K562 (cell line): ENCODE results near the gene ZNF408. TPM values are rescaled to one million over a fixed set of nuclear protein-coding genes. Genes with fewer than 3 reads are reported as not detected.
A peak's percentile ranks its signal among the peaks of the same experiment; 100 is the strongest.

Experiments
- ARID1B ChIP-seq: fragments of 450-650 bp; IDR thresholded peaks from 2 replicates; pipeline ENCODE4 v1.6.1; 2016; ENCODE audit warnings: antibody characterized with exemption, mild to moderate bottlenecking, inconsistent platforms
- BRF2 ChIP-seq: IDR thresholded peaks from 3 replicates; pipeline ENCODE4 v1.6.1; 2011; ENCODE audit warnings: borderline replicate concordance, mild to moderate bottlenecking; ENCODE audit not compliant: insufficient read length, insufficient read depth
- CREB5 ChIP-seq: fragments of 250-450 bp; sonication (Bioruptor Pico); IDR thresholded peaks from 2 replicates; pipeline ENCODE4 v1.5.0; 2020; ENCODE audit warnings: mild to moderate bottlenecking
- DEAF1 ChIP-seq: fragments of 450-650 bp; formaldehyde crosslinking; IDR thresholded peaks from 2 replicates; pipeline ENCODE4 v1.4.0; 2020; ENCODE audit warnings: mild to moderate bottlenecking, moderate library complexity
- EWSR1 ChIP-seq: fragments of 450-650 bp; IDR thresholded peaks from 2 replicates; pipeline ENCODE4 v1.6.1; 2018; ENCODE audit warnings: borderline replicate concordance, mild to moderate bottlenecking, low read depth, moderate library complexity; ENCODE audit not compliant: partially characterized antibody
- ID3 ChIP-seq, 2 experiments: fragments of 250-450 bp in 1 of 2; fragments of 450-650 bp in 1 of 2; sonication (Bioruptor Pico) in 1 of 2; IDR thresholded peaks; 2 replicates each; pipeline versions ENCODE4 v1.6.1 to v1.8.0; 2016 to 2021; ENCODE audit warnings: mild to moderate bottlenecking in 2 of 2, moderate library complexity in 2 of 2, missing compliant biosample characterization in 1 of 2, missing genetic modification characterization in 1 of 2
- MEF2D ChIP-seq: conservative IDR thresholded peaks from 2 replicates; pipeline ENCODE4 v1.6.1; 2016; ENCODE audit warnings: low read depth, missing genetic modification characterization, missing compliant biosample characterization
- POU5F1 ChIP-seq: fragments of 150-350 bp; IDR thresholded peaks from 2 replicates; pipeline ENCODE4 v1.6.1; 2014; ENCODE audit warnings: borderline replicate concordance, low read length, low read depth, mild to moderate bottlenecking; ENCODE audit not compliant: partially characterized antibody
- PPARD ChIP-seq: fragments of 250-450 bp; sonication (Bioruptor Pico); IDR thresholded peaks from 2 replicates; pipeline ENCODE4 v1.8.0; 2022; ENCODE audit warnings: inconsistent platforms, mild to moderate bottlenecking, moderate library complexity
- SUPT5H ChIP-seq: fragments of 450-650 bp; IDR thresholded peaks from 2 replicates; pipeline ENCODE4 v1.6.1; 2016
- TBL1XR1 ChIP-seq, 2 experiments: IDR thresholded peaks; 2 replicates each; pipeline ENCODE4 v1.6.1; 2012; ENCODE audit warnings: improper control_type of control experiment in 2 of 2, low read length in 2 of 2, mild to moderate bottlenecking in 1 of 2
- TRIM25 ChIP-seq: fragments of 450-650 bp; IDR thresholded peaks from 2 replicates; pipeline ENCODE4 v1.7.0; 2016; ENCODE audit warnings: borderline replicate concordance
- VEZF1 ChIP-seq: fragments of 200-800 bp; sonication (Bioruptor generic); IDR thresholded peaks from 2 replicates; pipeline ENCODE4 v1.6.1; 2017; ENCODE audit warnings: missing genetic modification characterization, missing compliant biosample characterization
- ZBTB17 ChIP-seq: fragments of 450-650 bp; formaldehyde crosslinking; IDR thresholded peaks from 2 replicates; pipeline ENCODE4 v1.4.0; 2020; ENCODE audit warnings: mild to moderate bottlenecking
- ZFP30 ChIP-seq: fragments of 250-450 bp; sonication (Bioruptor Pico); IDR thresholded peaks from 2 replicates; pipeline ENCODE4 v1.8.0; 2022; ENCODE audit warnings: moderate library complexity, mild to moderate bottlenecking, inconsistent platforms, borderline replicate concordance
- ZNF644 ChIP-seq: fragments of 200-800 bp; sonication (Bioruptor generic); IDR thresholded peaks from 2 replicates; pipeline ENCODE4 v1.6.1; 2016; ENCODE audit warnings: low read depth, missing genetic modification characterization, missing compliant biosample characterization
- polyA plus RNA-seq, 8 experiments: library from polyadenylated mRNA; depleted of rRNA in 4 of 8; stranded (reverse) in 5 of 8; unstranded in 3 of 8; fragments of >200 nt; fragmentation: Nextera tagmentation in 2 of 8; fragmentation: Illumina TruSeq in 1 of 8; extraction: Ambion mirVana in 2 of 8; extraction: Trizol in 1 of 8; gene quantifications; 2 replicates each; pipeline versions ENCODE4 v1.2.1 to v1.2.3, GENCODE V29; 2011 to 2014; ENCODE audit warnings: inconsistent platforms in 1 of 8, missing spikeins in 1 of 8
- total RNA-seq, 7 experiments: library from RNA; depleted of rRNA in 6 of 7; stranded (reverse); fragments of >200 nt in 6 of 7; fragmentation: Illumina TruSeq in 2 of 7; extraction: Trizol in 2 of 7; gene quantifications; 2 replicates each; pipeline versions ENCODE4 v1.2.1 to v1.2.3, GENCODE V29; 2011 to 2021; ENCODE audit warnings: low replicate concordance in 1 of 7

Gene ZNF408
- total and polyA plus RNA-seq, 9 of the 15 experiments (the other 6 are each of a cell fraction or from before 2014, with no cell fraction given): 0.15 to 18.4 (median 7.4) TPM

- TF ChIP-seq CREB5 (CRISPR knock-in tag) (0 out of 2 replicates have a peak, but pooled peaks have one; percentile 22), ZFP30 (CRISPR knock-in tag) (no peak), TBL1XR1 (IDR thresholded peaks at IDR 0.05; ENCODE audit: low read length in 2 of 2) (peak; percentile 20 to 76; a peak in 2 of 4 replicates), ZNF644 (tag) (0 out of 2 replicates have a peak, but pooled peaks have one; percentile 58), DEAF1 (CRISPR knock-in tag) (0 out of 2 replicates have a peak, but pooled peaks have one; percentile 20), POU5F1 (peak; percentile 67), PPARD (CRISPR knock-in tag) (no peak), ID3 (CRISPR knock-in tag; IDR thresholded peaks at IDR 0.05) (no peak), ID3 (tag; IDR thresholded peaks at IDR 0.05) (peak; percentile 92), SUPT5H (peak; percentile 90), ARID1B (peak; percentile 47; the same call in 1 of the 2 replicates), ZBTB17 (CRISPR knock-in tag) (0 out of 2 replicates have a peak, but pooled peaks have one; percentile 75), BRF2 (no peak), VEZF1 (CRISPR knock-in tag) (peak; percentile 87), MEF2D (tag) (peak; percentile 66; the same call in 1 of the 2 replicates), TRIM25 (no peak), EWSR1 (no peak)
Measured at GRCh38 chr11:46700241-46701077, at the start of gene ZNF408, which contains the start of gene ARHGAP1 (continued).
